Spleen (tissue), 11 donors: ENCODE data around the gene FXYD5. TPM values are rescaled to one million over a fixed set of nuclear protein-coding genes. Genes with fewer than 3 reads are reported as not detected.
A peak's percentile ranks its signal among the peaks of the same experiment; 100 is the strongest.

ENCODE experiments used
- DNase-seq: peaks from one replicate; pipeline ENCODE4 v3.0.0-alpha.2; 2020
- H3K27ac ChIP-seq, 8 donors: fragments of 200-600 bp; sonication (generic) in 7 of 8; 1 replicate in 4 of 8; 2 replicates in 4 of 8; pipeline versions ENCODE4 v1.5.0 to v1.8.0; 2016 to 2021; ENCODE audit warnings: inconsistent platforms in 4 of 8, mild to moderate bottlenecking in 4 of 8, moderate library complexity in 1 of 8
- H3K27me3 ChIP-seq, 7 donors: fragments of 200-600 bp; sonication (generic) in 6 of 7; replicated peaks in 1 of 7; 1 replicate in 4 of 7; 2 replicates in 3 of 7; pipeline versions ENCODE4 v1.5.0 to v1.8.0; 2016 to 2021; ENCODE audit warnings: inconsistent platforms in 3 of 7, mild to moderate bottlenecking in 1 of 7
- H3K36me3 ChIP-seq, 6 donors: fragments of 200-600 bp; sonication (generic) in 5 of 6; 1 replicate in 4 of 6; 2 replicates in 2 of 6; pipeline versions ENCODE4 v1.5.0 to v1.8.0; 2016 to 2021; ENCODE audit warnings: inconsistent platforms in 2 of 6
- H3K4me1 ChIP-seq, 6 donors: fragments of 200-600 bp; sonication (generic) in 5 of 6; 1 replicate in 3 of 6; 2 replicates in 3 of 6; pipeline versions ENCODE4 v1.5.0 to v1.8.0; 2016 to 2021; ENCODE audit warnings: inconsistent platforms in 3 of 6
- H3K4me3 ChIP-seq, 8 donors: fragments of 200-600 bp; sonication (generic) in 7 of 8; 1 replicate in 4 of 8; 2 replicates in 4 of 8; pipeline versions ENCODE4 v1.5.0 to v1.8.0; 2016 to 2021; ENCODE audit warnings: inconsistent platforms in 4 of 8, mild to moderate bottlenecking in 4 of 8, moderate library complexity in 2 of 8
- H3K9me3 ChIP-seq, 8 donors: fragments of 200-600 bp; sonication (generic) in 7 of 8; 1 replicate in 4 of 8; 2 replicates in 4 of 8; pipeline versions ENCODE4 v1.5.0 to v1.8.0; 2016 to 2021; ENCODE audit warnings: inconsistent platforms in 4 of 8
- CTCF ChIP-seq, 11 experiments: fragments of 200-600 bp in 7 of 11; fragments of 450-650 bp in 4 of 11; sonication (generic) in 4 of 11; IDR thresholded peaks in 8 of 11; conservative IDR thresholded peaks in 3 of 11; 1 replicate in 7 of 11; 2 replicates in 4 of 11; pipeline versions ENCODE4 v1.4.0 to v1.8.0; 2016 to 2021; ENCODE audit warnings: antibody characterized with exemption in 11 of 11, inconsistent platforms in 4 of 11, mild to moderate bottlenecking in 1 of 11
- POLR2A ChIP-seq, 3 donors: fragments of 450-650 bp; IDR thresholded peaks; one replicate each; pipeline ENCODE4 v1.5.1; 2017; ENCODE audit warnings: antibody characterized with exemption in 3 of 3, mild to moderate bottlenecking in 1 of 3
- POLR2AphosphoS5 ChIP-seq, 3 donors: sonication (generic); formaldehyde crosslinking; IDR thresholded peaks; one replicate each; pipeline ENCODE4 v1.5.1; 2017; ENCODE audit warnings: antibody characterized with exemption in 3 of 3
- WGBS, 5 donors: extraction: QIAGEN DNeasy Blood & Tissue Kit in 3 of 5; methylation state at CpG; one replicate each; pipeline versions ENCODE4 v1.1.5 to v1.1.7; 2013 to 2018; 5-methylcytosine and 5-hydroxymethylcytosine counted together
- intact Hi-C: fragments of 100-400 bp; cut with DNase I; formaldehyde crosslinking; loops from one replicate; pipeline ENCODE4 v1.15.0; 2023; ENCODE audit warnings: low total_unique reads
- polyA plus RNA-seq, 3 donors: library from polyadenylated mRNA; stranded (reverse); fragments of 200-250 nt; gene quantifications; one replicate each; pipeline ENCODE4 v1.2.1, GENCODE V29; 2013
- total RNA-seq, 7 donors: library from RNA; depleted of rRNA in 3 of 7; stranded (reverse); fragments of >200 nt in 3 of 7; fragmentation: NEBNext Ultra II Directional in 4 of 7; extraction: Animal tissue kit (Norgen Biotek cat#: 25700) in 4 of 7; gene quantifications; one replicate each; pipeline versions ENCODE4 v1.1.0 to v1.2.1, GENCODE V29; 2016 to 2021
- donor health status: healthy with polysubstance abuse.
- donor health status: DM: no; HTN: no; CAD: no; lungs with moderate emphysema.
- donor health status: DM: no; HTN: no; CAD: no.
- donor health status: Bipolar disorder and iron deficiency.
- donor health status: healthy.
- donor health status: DM: no; HTN: no; CAD: no.
- donor health status: DM: yes; HTN: yes; CAD: no.

The FXYD5 gene
- total and polyA plus RNA-seq, 10 donors, result 132 to 235 (median 175) TPM

GRCh38 chr19:35211545-35212230 lies 57.2 kb downstream of the FXYD5 start:
- intact Hi-C loops, result no loop called here
- 14 to 23% (median 16%) methylated on average over 7 of the region's 7 CpGs for WGBS, 5 donors
- TF ChIP-seq CTCF (IDR thresholded peaks at IDR 0.05 in 8 of 11, conservative IDR thresholded peaks at IDR 0.05 in 3 of 11) (peak in 3 of 11 experiments; percentile 23 to 51 (median 38)), POLR2A (IDR thresholded peaks at IDR 0.05) (peak in 2 of 3 donors; percentile 19 to 24), POLR2AphosphoS5 (IDR thresholded peaks at IDR 0.05) (peak; percentile 84 to 94 (median 88))
- Histone ChIP-seq H3K4me3 (peak overlapping the region in 1 of 8 donors; percentile 30), H3K4me1 (peaks cover 45 to 94% (median 78%) of the 10 kb centered on the region in 6 donors), H3K36me3 (no peaks in the 10 kb centered on the region), H3K27ac (peak overlapping the region; percentile 84 to 98 (median 87)), H3K27me3 (no peaks in the 10 kb centered on the region), H3K9me3 (peaks cover 0 to 4% (median under 1%) of the 10 kb centered on the region in 8 donors)
- DNase-seq, result peak; percentile 93

GRCh38 chr19:35212241-35212640 lies 57.7 kb downstream of the FXYD5 start:
- 48 to 58% (median 51%) methylated on average over 7 of the region's 7 CpGs for WGBS, 5 donors
- H3K9me3 ChIP-seq, result peaks cover 0 to 10% (median 5%) of the 10 kb centered on the region in 8 donors
- peak; percentile 57 for DNase-seq
- H3K36me3 ChIP-seq, result no peaks in the 10 kb centered on the region
- no peak for TF ChIP-seq POLR2AphosphoS5 (IDR thresholded peaks at IDR 0.05)
- no peak for TF ChIP-seq POLR2A (IDR thresholded peaks at IDR 0.05)
- no peak for TF ChIP-seq CTCF (IDR thresholded peaks at IDR 0.05 in 8 of 11, conservative IDR thresholded peaks at IDR 0.05 in 3 of 11)
- H3K27me3 ChIP-seq, result no peaks in the 10 kb centered on the region
- intact Hi-C loops, result no loop called here
- no peak overlapping the region for H3K4me3 ChIP-seq
- H3K4me1 ChIP-seq, result peaks cover 40 to 94% (median 75%) of the 10 kb centered on the region in 6 donors
- H3K27ac ChIP-seq, result peak overlapping the region; percentile 84 to 98 (median 87)

GRCh38 chr19:35213663-35214632 lies 59.4 kb downstream of the FXYD5 start:
- 13 to 21% (median 21%) methylated on average over 18 to 21 of the region's 21 CpGs for WGBS, 5 donors
- TF ChIP-seq CTCF (IDR thresholded peaks at IDR 0.05 in 8 of 11, conservative IDR thresholded peaks at IDR 0.05 in 3 of 11), result no peak
- peak in 1 of 3 donors; percentile 43 for TF ChIP-seq POLR2A (IDR thresholded peaks at IDR 0.05)
- TF ChIP-seq POLR2AphosphoS5 (IDR thresholded peaks at IDR 0.05), result peak; percentile 78 to 96 (median 78)
- H3K4me3 ChIP-seq, result peak overlapping the region in 1 of 8 donors; percentile 37
- peaks cover 35 to 85% (median 66%) of the 10 kb centered on the region in 6 donors for H3K4me1 ChIP-seq
- DNase-seq, result peak; percentile 90
- intact Hi-C loops, result no loop called here
- H3K9me3 ChIP-seq, result peaks cover 0 to 12% (median 6%) of the 10 kb centered on the region in 8 donors
- H3K27me3 ChIP-seq, result no peaks in the 10 kb centered on the region
- no peaks in the 10 kb centered on the region for H3K36me3 ChIP-seq
- H3K27ac ChIP-seq, result peak overlapping the region; percentile 84 to 98 (median 87)
